HFF-Myc (cell line): Measurements from ENCODE around the gene PMPCB.

Source experiments
- DNase-seq: peaks from one replicate; pipeline ENCODE4 v3.0.0-alpha.2; 2011; ENCODE audit warnings: low read depth; ENCODE audit errors: extremely low read depth
- H3K4me3 ChIP-seq: replicated peaks from 2 replicates; pipeline ENCODE4 v1.5.1; 2011; ENCODE audit warnings: low read depth, mild to moderate bottlenecking, control low read depth, low read length
- TF ChIP-seq, protein P1 (sequence below): IDR thresholded peaks from 2 replicates; pipeline ENCODE4 v1.5.1; 2012; ENCODE audit warnings: mild to moderate bottlenecking, low read depth, low read length, control low read depth; ENCODE audit errors: missing control alignments

Gene PMPCB

DNA sequence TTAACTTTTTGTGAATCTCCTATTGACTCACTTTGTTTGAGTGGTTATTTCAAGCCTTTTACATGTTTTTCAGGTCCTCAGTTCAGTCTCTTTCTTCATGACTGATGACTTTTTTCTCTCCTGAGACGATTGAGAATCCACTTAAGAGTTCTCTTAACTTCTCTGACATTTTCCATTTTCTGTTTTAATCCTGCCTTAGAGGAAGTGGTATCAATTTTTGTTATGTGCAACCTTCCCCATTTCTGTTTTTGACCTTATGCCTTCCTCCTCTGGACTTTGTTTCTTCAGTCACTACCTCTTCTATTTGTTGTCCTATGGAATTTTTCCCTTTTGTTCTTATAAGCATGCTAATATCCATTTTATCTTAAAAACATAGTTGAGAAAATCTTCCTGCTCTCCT is 52.6 kb downstream of the PMPCB start:
- H3K4me3 ChIP-seq = peak overlapping the region; percentile 76; the same call in 1 of the 2 replicates
- TF ChIP-seq, protein P1, sequence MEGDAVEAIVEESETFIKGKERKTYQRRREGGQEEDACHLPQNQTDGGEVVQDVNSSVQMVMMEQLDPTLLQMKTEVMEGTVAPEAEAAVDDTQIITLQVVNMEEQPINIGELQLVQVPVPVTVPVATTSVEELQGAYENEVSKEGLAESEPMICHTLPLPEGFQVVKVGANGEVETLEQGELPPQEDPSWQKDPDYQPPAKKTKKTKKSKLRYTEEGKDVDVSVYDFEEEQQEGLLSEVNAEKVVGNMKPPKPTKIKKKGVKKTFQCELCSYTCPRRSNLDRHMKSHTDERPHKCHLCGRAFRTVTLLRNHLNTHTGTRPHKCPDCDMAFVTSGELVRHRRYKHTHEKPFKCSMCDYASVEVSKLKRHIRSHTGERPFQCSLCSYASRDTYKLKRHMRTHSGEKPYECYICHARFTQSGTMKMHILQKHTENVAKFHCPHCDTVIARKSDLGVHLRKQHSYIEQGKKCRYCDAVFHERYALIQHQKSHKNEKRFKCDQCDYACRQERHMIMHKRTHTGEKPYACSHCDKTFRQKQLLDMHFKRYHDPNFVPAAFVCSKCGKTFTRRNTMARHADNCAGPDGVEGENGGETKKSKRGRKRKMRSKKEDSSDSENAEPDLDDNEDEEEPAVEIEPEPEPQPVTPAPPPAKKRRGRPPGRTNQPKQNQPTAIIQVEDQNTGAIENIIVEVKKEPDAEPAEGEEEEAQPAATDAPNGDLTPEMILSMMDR = no peak
- no peak for DNase-seq
